ENCODE measurements around the gene UTF1. TPM values are rescaled to one million over a fixed set of nuclear protein-coding genes. Genes with fewer than 3 reads are reported as not detected.

Gene UTF1
- polyA plus RNA-seq, 1 donor from 2014 or later: not detected

GRCh38 chr10:133269367-133269766 lies 39.4 kb downstream of the UTF1 start:
- H3K9ac ChIP-seq (ENCODE audit: low read length): no peak overlapping the region
- no peaks in the 10 kb centered on the region for H4K20me1 ChIP-seq (ENCODE audit: insufficient read depth)
- no peaks in the 10 kb centered on the region for H3K9me2 ChIP-seq (ENCODE audit: insufficient read depth, low read length)
- H3K9me3 ChIP-seq (ENCODE audit: low read length): no peaks in the 10 kb centered on the region
- no peak overlapping the region for H3K4me3 ChIP-seq (ENCODE audit: low read length)
- no peaks in the 10 kb centered on the region for H3K27me3 ChIP-seq (ENCODE audit: insufficient read depth, low read depth, low read length)
- H2AFZ ChIP-seq (ENCODE audit: low read depth, low read length): no peak overlapping the region
- no peak overlapping the region for H3K27ac ChIP-seq (ENCODE audit: low read length)
- TF ChIP-seq RAD21 (conservative IDR thresholded peaks at IDR 0.05) (no peak), EZH2 (IDR thresholded peaks at IDR 0.05; ENCODE audit: borderline replicate concordance, insufficient read depth, low read length, poor library complexity, severe bottlenecking) (no peak), EP300 (conservative IDR thresholded peaks at IDR 0.05; ENCODE audit: poor library complexity, severe bottlenecking) (no peak), REST (IDR thresholded peaks at IDR 0.05; ENCODE audit: borderline replicate concordance) (no peak), TAF1 (IDR thresholded peaks at IDR 0.05; ENCODE audit: low read depth) (no peak), CTCF (IDR thresholded peaks at IDR 0.05; ENCODE audit: poor library complexity, severe bottlenecking) (no peak), SMC3 (conservative IDR thresholded peaks at IDR 0.05; ENCODE audit: poor library complexity) (no peak), MXI1 (conservative IDR thresholded peaks at IDR 0.05; ENCODE audit: poor library complexity, severe bottlenecking) (no peak), POLR2AphosphoS5 (IDR thresholded peaks at IDR 0.05) (no peak)
- H3K36me3 ChIP-seq (ENCODE audit: insufficient read depth, low read length): no peaks in the 10 kb centered on the region
- H3F3A ChIP-seq (ENCODE audit: insufficient read depth, low read length, poor library complexity, severe bottlenecking): no peaks in the 10 kb centered on the region
- H3K79me2 ChIP-seq (replicated peaks; ENCODE audit: insufficient read depth, low read length): no peaks in the 10 kb centered on the region
- H3K4me2 ChIP-seq (ENCODE audit: low read length): no peak overlapping the region

GRCh38 chr10:133270204-133270603 lies 40.2 kb downstream of the UTF1 start:
- Histone ChIP-seq H3K27ac (ENCODE audit: low read length) (no peak overlapping the region), H3K27me3 (ENCODE audit: insufficient read depth, low read depth, low read length) (no peaks in the 10 kb centered on the region), H3K36me3 (ENCODE audit: insufficient read depth, low read length) (no peaks in the 10 kb centered on the region), H4K20me1 (ENCODE audit: insufficient read depth) (no peaks in the 10 kb centered on the region), H3K9ac (ENCODE audit: low read length) (no peak overlapping the region), H2AFZ (ENCODE audit: low read depth, low read length) (no peak overlapping the region), H3K4me3 (ENCODE audit: low read length) (no peak overlapping the region), H3F3A (ENCODE audit: insufficient read depth, low read length, poor library complexity, severe bottlenecking) (no peaks in the 10 kb centered on the region), H3K4me2 (ENCODE audit: low read length) (no peak overlapping the region), H3K79me2 (replicated peaks; ENCODE audit: insufficient read depth, low read length) (no peaks in the 10 kb centered on the region), H3K9me3 (ENCODE audit: low read length) (no peaks in the 10 kb centered on the region), H3K9me2 (ENCODE audit: insufficient read depth, low read length) (no peaks in the 10 kb centered on the region)
- TF ChIP-seq TAF1 (IDR thresholded peaks at IDR 0.05; ENCODE audit: low read depth) (no peak), SMC3 (conservative IDR thresholded peaks at IDR 0.05; ENCODE audit: poor library complexity) (no peak), REST (IDR thresholded peaks at IDR 0.05; ENCODE audit: borderline replicate concordance) (no peak), RAD21 (conservative IDR thresholded peaks at IDR 0.05) (no peak), MXI1 (conservative IDR thresholded peaks at IDR 0.05; ENCODE audit: poor library complexity, severe bottlenecking) (no peak), EZH2 (IDR thresholded peaks at IDR 0.05; ENCODE audit: borderline replicate concordance, insufficient read depth, low read length, poor library complexity, severe bottlenecking) (no peak), POLR2AphosphoS5 (IDR thresholded peaks at IDR 0.05) (no peak), CTCF (IDR thresholded peaks at IDR 0.05; ENCODE audit: poor library complexity, severe bottlenecking) (no peak), EP300 (conservative IDR thresholded peaks at IDR 0.05; ENCODE audit: poor library complexity, severe bottlenecking) (no peak)
